K562 (cell line): ENCODE data around the gene SORBS2. TPM values are rescaled to one million over a fixed set of nuclear protein-coding genes. Genes with fewer than 3 reads are reported as not detected.

ENCODE experiments used
- ATAC-seq: fragments of 200-7000 bp; cut with Tn5 transposase; 3 replicates; pipeline ENCODE4 v1.9.1; 2020; ENCODE audit warnings: moderate library complexity
- BruUV-seq: library from RNA; stranded (reverse); fragments of 400-500 nt; replicated peaks from 2 replicates; lab custom pipeline; 2021; lab: Mats Ljungman, UMichigan
- CTCF ChIA-PET: fragments of 300-600 bp; formaldehyde crosslinking; extraction: SDS; loops from one replicate; lab custom pipeline; 2021; ENCODE audit warnings: low intra/inter-chr PET ratio; lab: Yijun Ruan, JAX
- POLR2A ChIA-PET: fragments of 300-600, 350-650 bp; sonication (Branson Sonifier 250); formaldehyde crosslinking; extraction: SDS; loops from one replicate; lab custom pipeline; 2021; ENCODE audit warnings: antibody characterized with exemption, inconsistent platforms; lab: Yijun Ruan, JAX
- DNase-seq, 4 experiments: peaks; one replicate each; pipeline versions ENCODE4 v3.0.0 to v3.0.0-alpha.2; 2011 to 2018; ENCODE audit warnings: low spot score in 3 of 4, mixed read lengths in 3 of 4; ENCODE audit errors: extremely low read depth in 1 of 4
- FAIRE-seq: peaks from 2 replicates; lab custom pipeline; 2011; peaks lifted over from hg19 to GRCh38; lab: Jason Lieb, UNC
- H2AFZ ChIP-seq: 2 replicates; pipeline ENCODE4 v1.6.0; 2011; ENCODE audit warnings: low read depth, low read length, control low read depth, inconsistent platforms
- H3K27ac ChIP-seq: fragments of 200-600 bp; 3 replicates; pipeline ENCODE4 v1.8.0; 2011; ENCODE audit warnings: low read depth, mild to moderate bottlenecking, control low read depth, inconsistent platforms, low read length, moderate library complexity, mixed read lengths; ENCODE audit errors: extremely low read depth
- H3K27me3 ChIP-seq, 2 experiments: fragments of 300-600 bp in 1 of 2; 2 replicates in 1 of 2; 3 replicates in 1 of 2; pipeline versions ENCODE4 v1.6.0 to v1.8.0; 2011; ENCODE audit warnings: inconsistent platforms in 2 of 2, low read length in 2 of 2, mild to moderate bottlenecking in 1 of 2, mixed read lengths in 1 of 2, moderate library complexity in 1 of 2; ENCODE audit not compliant: control insufficient read depth in 2 of 2, insufficient read depth in 2 of 2
- H3K36me3 ChIP-seq: fragments of 300-600 bp; 3 replicates; pipeline ENCODE4 v1.8.0; 2011; ENCODE audit warnings: mild to moderate bottlenecking, low read length, inconsistent platforms; ENCODE audit not compliant: control insufficient read depth, insufficient read depth
- H3K4me1 ChIP-seq, 2 experiments: fragments of 200-600 bp in 1 of 2; replicated peaks in 1 of 2; 2 replicates in 1 of 2; 3 replicates in 1 of 2; pipeline versions ENCODE4 v1.5.1 to v1.8.0; 2011; ENCODE audit warnings: inconsistent platforms in 2 of 2, low read length in 2 of 2, mild to moderate bottlenecking in 1 of 2, mixed read lengths in 1 of 2, moderate library complexity in 1 of 2; ENCODE audit not compliant: control insufficient read depth in 2 of 2, insufficient read depth in 2 of 2
- H3K4me2 ChIP-seq: 2 replicates; pipeline ENCODE4 v1.6.1; 2011; ENCODE audit warnings: low read length, control low read depth, inconsistent platforms, mixed read lengths; ENCODE audit not compliant: insufficient read depth
- H3K4me3 ChIP-seq: fragments of 200-600 bp; sonication (generic), shearing (Covaris generic); 2 replicates; pipeline ENCODE4 v1.5.1; 2016; ENCODE audit warnings: control low read depth, inconsistent platforms
- H3K79me2 ChIP-seq: fragments of 200-600 bp; 3 replicates; pipeline ENCODE4 v1.8.0; 2011; ENCODE audit warnings: low read length, inconsistent platforms; ENCODE audit not compliant: control insufficient read depth, insufficient read depth
- H3K9ac ChIP-seq, 2 experiments: 2 replicates each; pipeline versions ENCODE4 v1.6.0 to v1.6.1; 2011; ENCODE audit warnings: low read depth in 2 of 2, low read length in 2 of 2, control low read depth in 1 of 2, inconsistent platforms in 1 of 2, mild to moderate bottlenecking in 1 of 2, mixed read lengths in 1 of 2; ENCODE audit not compliant: insufficient read depth in 1 of 2
- H3K9me1 ChIP-seq: one replicate; pipeline ENCODE4 v1.6.0; 2011; ENCODE audit warnings: inconsistent platforms, mild to moderate bottlenecking, low read length, moderate library complexity; ENCODE audit not compliant: control insufficient read depth, insufficient read depth
- H3K9me3 ChIP-seq: replicated peaks from 2 replicates; pipeline ENCODE4 v1.5.1; 2011; ENCODE audit warnings: low read depth, low read length, inconsistent platforms; ENCODE audit not compliant: control insufficient read depth, insufficient read depth
- H4K20me1 ChIP-seq: replicated peaks from 2 replicates; pipeline ENCODE4 v1.6.1; 2011; ENCODE audit warnings: low read length, inconsistent platforms, mixed read lengths; ENCODE audit not compliant: control insufficient read depth, insufficient read depth
- HIVEP1 ChIP-seq: fragments of 250-450 bp; sonication (Bioruptor Pico); IDR thresholded peaks from 2 replicates; pipeline ENCODE4 v1.4.0; 2020; ENCODE audit warnings: mild to moderate bottlenecking
- SMC3 ChIP-seq: conservative IDR thresholded peaks from 2 replicates; pipeline ENCODE4 v1.6.1; 2011; ENCODE audit warnings: low read depth, low read length, improper control_type of control experiment; ENCODE audit not compliant: insufficient read depth
- ZNF263 ChIP-seq: sonication (generic); formaldehyde crosslinking; IDR thresholded peaks from 2 replicates; pipeline ENCODE4 v1.8.0; 2022; ENCODE audit warnings: mild to moderate bottlenecking, missing genetic modification reagents, borderline replicate concordance
- ZNF384 ChIP-seq: IDR thresholded peaks from 2 replicates; pipeline ENCODE4 v1.6.1; 2012; ENCODE audit warnings: low read depth, low read length, improper control_type of control experiment
- WGBS: fragments of 100-300 bp; shearing (Covaris generic); methylation state at CpG from one replicate; pipeline ENCODE4 v1.1.6; 2016; ENCODE audit warnings: low coverage, mixed read lengths; ENCODE audit not compliant: insufficient coverage; ENCODE audit errors: missing lambda C conversion rate; 5-methylcytosine and 5-hydroxymethylcytosine counted together
- in situ Hi-C: fragments of 300-500 bp; cut with MboI; formaldehyde crosslinking; loops from 4 replicates; pipeline ENCODE4 v1.15.0; 2018; ENCODE audit warnings: inconsistent platforms, mixed read lengths
- intact Hi-C: fragments of 100-400 bp; cut with micrococcal nuclease; formaldehyde crosslinking; loops from 2 replicates; pipeline ENCODE4 v1.14.2; 2022
- polyA plus RNA-seq, 8 experiments: library from polyadenylated mRNA; depleted of rRNA in 4 of 8; stranded (reverse) in 5 of 8; unstranded in 3 of 8; fragments of >200 nt; fragmentation: Nextera tagmentation in 2 of 8; fragmentation: Illumina TruSeq in 1 of 8; extraction: Ambion mirVana in 2 of 8; extraction: Trizol in 1 of 8; gene quantifications; 2 replicates each; pipeline versions ENCODE4 v1.2.1 to v1.2.3, GENCODE V29; 2011 to 2014; ENCODE audit warnings: inconsistent platforms in 1 of 8, missing spikeins in 1 of 8
- total RNA-seq, 7 experiments: library from RNA; depleted of rRNA in 6 of 7; stranded (reverse); fragments of >200 nt in 6 of 7; fragmentation: Illumina TruSeq in 2 of 7; extraction: Trizol in 2 of 7; gene quantifications; 2 replicates each; pipeline versions ENCODE4 v1.2.1 to v1.2.3, GENCODE V29; 2011 to 2021; ENCODE audit warnings: low replicate concordance in 1 of 7
- TF ChIP-seq, protein P1 (sequence below), 2 experiments: fragments of 250-450 bp in 1 of 2; fragments of 450-650 bp in 1 of 2; sonication (Bioruptor Pico) in 1 of 2; IDR thresholded peaks; 2 replicates each; pipeline versions ENCODE4 v1.6.1 to v1.8.0; 2016 to 2021; ENCODE audit warnings: mild to moderate bottlenecking in 2 of 2, moderate library complexity in 2 of 2, missing compliant biosample characterization in 1 of 2, missing genetic modification characterization in 1 of 2

SORBS2 gene
- total and polyA plus RNA-seq, 9 of the 15 experiments (the other 6 are each of a cell fraction or from before 2014, with no cell fraction given) = 0.29 TPM; not detected in 8

- POLR2A ChIA-PET = interaction anchor here (0.5 kb wide), 1 partner anchor 372 kb away, joined by 3 read pairs; no protein-coding TSS in a partner anchor
- H4K20me1 ChIP-seq = no peaks in the 10 kb centered on the region
- H3K4me1 ChIP-seq = no peaks in the 10 kb centered on the region
- TF ChIP-seq, protein P1, sequence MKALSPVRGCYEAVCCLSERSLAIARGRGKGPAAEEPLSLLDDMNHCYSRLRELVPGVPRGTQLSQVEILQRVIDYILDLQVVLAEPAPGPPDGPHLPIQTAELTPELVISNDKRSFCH (CRISPR knock-in tag; IDR thresholded peaks at IDR 0.05) = no peak
- TF ChIP-seq, protein P1 (tag; IDR thresholded peaks at IDR 0.05) = no peak
- TF ChIP-seq HIVEP1 (CRISPR knock-in tag) (no peak), ZNF384 (no peak)
- no peaks in the 10 kb centered on the region for H3K79me2 ChIP-seq
- no peak overlapping the region for H3K4me2 ChIP-seq
- H3K27ac ChIP-seq = no peak overlapping the region
- WGBS = under 1% methylated on average over 6 of the region's 6 CpGs
- intact Hi-C loops (no loop called here), in situ Hi-C loops (no loop called here)
- H3K9ac ChIP-seq = no peak overlapping the region
- no peak overlapping the region for H2AFZ ChIP-seq
- H3K9me3 ChIP-seq = no peaks in the 10 kb centered on the region
- FAIRE-seq = no peak
- H3K27me3 ChIP-seq = peaks cover 4 to 28% of the 10 kb centered on the region in 2 experiments; a peak in 3 of 5 replicates
- CTCF ChIA-PET = no interaction called here
- no peak for ATAC-seq
- no peaks in the 10 kb centered on the region for H3K36me3 ChIP-seq
- no TSS peak for BruUV-seq
- H3K4me3 ChIP-seq = no peak overlapping the region
- DNase-seq = no peak
- H3K9me1 ChIP-seq = no peaks in the 10 kb centered on the region
Measured at GRCh38 chr4:185666156-185666555, 145.8 kb downstream of the SORBS2 start.

DNA sequence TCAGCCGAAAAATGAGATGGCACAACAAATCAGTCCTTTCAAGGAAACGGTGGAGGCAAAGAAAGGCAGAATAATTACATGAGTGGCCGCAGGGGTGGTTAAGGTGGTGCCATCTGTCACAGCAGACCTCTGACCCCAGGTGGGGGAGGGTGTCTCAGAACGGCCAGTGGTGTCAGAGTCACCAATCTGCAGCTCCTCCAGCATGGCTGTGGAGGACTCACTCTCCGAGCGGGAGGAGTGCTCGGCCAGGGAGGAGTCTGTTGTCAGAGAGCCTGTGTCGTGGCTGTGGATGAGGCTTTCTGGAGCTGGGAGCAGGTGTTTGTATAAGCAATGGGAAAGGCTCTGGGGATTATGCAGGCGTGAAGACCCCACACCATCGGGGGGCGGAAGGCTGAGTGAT is 146.3 kb downstream of the SORBS2 start:
- intact Hi-C loops (no loop called here), in situ Hi-C loops (no loop called here)
- no peaks in the 10 kb centered on the region for H3K4me1 ChIP-seq
- H3K9ac ChIP-seq = no peak overlapping the region
- no peaks in the 10 kb centered on the region for H3K79me2 ChIP-seq
- H2AFZ ChIP-seq = no peak overlapping the region
- H3K27ac ChIP-seq = no peak overlapping the region
- ChIA-PET POLR2A (no interaction called here), CTCF (no interaction called here)
- H3K9me1 ChIP-seq = no peaks in the 10 kb centered on the region
- no peak overlapping the region for H3K4me2 ChIP-seq
- no peak for ATAC-seq
- peaks cover 5 to 29% of the 10 kb centered on the region in 2 experiments; a peak in 4 of 5 replicates for H3K27me3 ChIP-seq
- WGBS = 1% methylated on average over 11 of the region's 11 CpGs
- TF ChIP-seq SMC3 = no peak
- TF ChIP-seq ZNF263 (CRISPR knock-in tag) = peak; percentile 59
- H4K20me1 ChIP-seq = no peaks in the 10 kb centered on the region
- no peak for DNase-seq
- FAIRE-seq = no peak
- H3K9me3 ChIP-seq = no peaks in the 10 kb centered on the region
- no peak overlapping the region for H3K4me3 ChIP-seq
- BruUV-seq = no TSS peak
- no peaks in the 10 kb centered on the region for H3K36me3 ChIP-seq
